ACC112 (cell line): ENCODE data around the gene AAK1.

Experiments
- H2AFZ ChIP-seq: fragments of 200-600 bp; sonication (generic); one replicate; pipeline ENCODE4 v1.6.0; 2017; ENCODE audit warnings: antibody characterized with exemption, low read length; ENCODE audit not compliant: unreplicated experiment
- H3K27ac ChIP-seq: fragments of 200-600 bp; sonication (generic); 2 replicates; pipeline ENCODE4 v1.5.1; 2014; ENCODE audit warnings: low read depth, mild to moderate bottlenecking, antibody characterized with exemption, low read length, moderate library complexity
- H3K27me3 ChIP-seq: fragments of 200-600 bp; sonication (generic); 2 replicates; pipeline ENCODE4 v1.6.1; 2014; ENCODE audit warnings: mild to moderate bottlenecking, antibody characterized with exemption, low read length, moderate library complexity, mixed read lengths; ENCODE audit not compliant: insufficient read depth
- H3K36me3 ChIP-seq: fragments of 200-600 bp; sonication (generic); 2 replicates; pipeline ENCODE4 v1.6.1; 2016; ENCODE audit warnings: mild to moderate bottlenecking, antibody characterized with exemption, low read length, moderate library complexity, mixed read lengths; ENCODE audit not compliant: insufficient read depth
- H3K4me1 ChIP-seq: fragments of 200-600 bp; sonication (generic); one replicate; pipeline ENCODE4 v1.6.1; 2016; ENCODE audit warnings: low read length, mixed read lengths; ENCODE audit not compliant: insufficient read depth, unreplicated experiment, control insufficient read depth
- H3K4me3 ChIP-seq: fragments of 200-600 bp; sonication (generic); 2 replicates; pipeline ENCODE4 v1.5.1; 2014; ENCODE audit warnings: mild to moderate bottlenecking, low read depth, low read length
- H3K79me2 ChIP-seq: fragments of 200-600 bp; sonication (generic); one replicate; pipeline ENCODE4 v1.6.0; 2016; ENCODE audit warnings: low read length; ENCODE audit not compliant: control insufficient read depth, unreplicated experiment, insufficient read depth

Gene AAK1

GRCh38 chr2:69641887-69642708, 1.4 kb downstream of the AAK1 start:
- Histone ChIP-seq H3K4me1 (peaks cover 27% of the 10 kb centered on the region), H3K27ac (peak overlapping the region; percentile 93), H3K27me3 (no peaks in the 10 kb centered on the region), H3K36me3 (no peaks in the 10 kb centered on the region; the same call in 1 of the 2 replicates), H2AFZ (no peak overlapping the region), H3K79me2 (peaks cover 65% of the 10 kb centered on the region), H3K4me3 (peak overlapping the region; percentile 86)

GRCh38 chr2:69641471-69641870, 2.1 kb downstream of the AAK1 start:
- Histone ChIP-seq H3K79me2 (peaks cover 69% of the 10 kb centered on the region), H3K27ac (no peak overlapping the region), H3K27me3 (no peaks in the 10 kb centered on the region), H3K36me3 (no peaks in the 10 kb centered on the region; the same call in 1 of the 2 replicates), H2AFZ (no peak overlapping the region), H3K4me1 (peaks cover 27% of the 10 kb centered on the region), H3K4me3 (peak overlapping the region; percentile 86)

GRCh38 chr2:69639266-69639665, 4.3 kb downstream of the AAK1 start:
- H3K27me3 ChIP-seq, result no peaks in the 10 kb centered on the region
- H3K4me3 ChIP-seq, result no peak overlapping the region
- H3K79me2 ChIP-seq, result peaks cover 78% of the 10 kb centered on the region
- no peak overlapping the region for H3K27ac ChIP-seq
- no peak overlapping the region for H2AFZ ChIP-seq
- no peaks in the 10 kb centered on the region; the same call in 1 of the 2 replicates for H3K36me3 ChIP-seq
- H3K4me1 ChIP-seq, result peaks cover 14% of the 10 kb centered on the region

GRCh38 chr2:69638630-69639029, 4.9 kb downstream of the AAK1 start:
- no peaks in the 10 kb centered on the region; the same call in 1 of the 2 replicates for H3K36me3 ChIP-seq
- no peak overlapping the region for H2AFZ ChIP-seq
- H3K27ac ChIP-seq, result no peak overlapping the region
- H3K79me2 ChIP-seq, result peaks cover 81% of the 10 kb centered on the region
- H3K27me3 ChIP-seq, result no peaks in the 10 kb centered on the region
- peaks cover 14% of the 10 kb centered on the region for H3K4me1 ChIP-seq
- no peak overlapping the region for H3K4me3 ChIP-seq

GRCh38 chr2:69637923-69638322, 5.6 kb downstream of the AAK1 start:
- peaks cover 14% of the 10 kb centered on the region for H3K4me1 ChIP-seq
- H3K4me3 ChIP-seq, result no peak overlapping the region
- no peaks in the 10 kb centered on the region for H3K27me3 ChIP-seq
- H3K79me2 ChIP-seq, result peaks cover 81% of the 10 kb centered on the region
- H2AFZ ChIP-seq, result no peak overlapping the region
- no peak overlapping the region for H3K27ac ChIP-seq
- no peaks in the 10 kb centered on the region; the same call in 1 of the 2 replicates for H3K36me3 ChIP-seq

- Histone ChIP-seq H3K27me3 (no peaks in the 10 kb centered on the region), H3K4me3 (no peak overlapping the region), H3K36me3 (peaks cover 3% of the 10 kb centered on the region; the same call in 1 of the 2 replicates), H3K4me1 (peaks cover 14% of the 10 kb centered on the region), H2AFZ (no peak overlapping the region), H3K27ac (no peak overlapping the region), H3K79me2 (peaks cover 75% of the 10 kb centered on the region)
Observed at GRCh38 chr2:69636395-69636794, 7.1 kb downstream of the AAK1 start.

- H3K36me3 ChIP-seq, result peaks cover 3% of the 10 kb centered on the region; the same call in 1 of the 2 replicates
- H3K27ac ChIP-seq, result no peak overlapping the region
- H2AFZ ChIP-seq, result no peak overlapping the region
- H3K4me1 ChIP-seq, result peaks cover 5% of the 10 kb centered on the region
- peaks cover 75% of the 10 kb centered on the region for H3K79me2 ChIP-seq
- H3K27me3 ChIP-seq, result no peaks in the 10 kb centered on the region
- no peak overlapping the region for H3K4me3 ChIP-seq
Observed at GRCh38 chr2:69635432-69635831, 8.1 kb downstream of the AAK1 start.

GRCh38 chr2:69634196-69634821, 9.2 kb downstream of the AAK1 start:
- Histone ChIP-seq H3K27me3 (no peaks in the 10 kb centered on the region), H3K4me1 (no peaks in the 10 kb centered on the region), H3K79me2 (peaks cover 73% of the 10 kb centered on the region), H3K4me3 (no peak overlapping the region), H2AFZ (no peak overlapping the region), H3K36me3 (0 out of 2 replicates have a peak, but pooled peaks cover 3% of the 10 kb centered on the region), H3K27ac (no peak overlapping the region)

GRCh38 chr2:69631402-69631801, 12.1 kb downstream of the AAK1 start:
- H3K36me3 ChIP-seq, result 0 out of 2 replicates have a peak, but pooled peaks cover 3% of the 10 kb centered on the region
- H3K27ac ChIP-seq, result no peak overlapping the region
- no peaks in the 10 kb centered on the region for H3K27me3 ChIP-seq
- H3K79me2 ChIP-seq, result peaks cover 73% of the 10 kb centered on the region
- no peaks in the 10 kb centered on the region for H3K4me1 ChIP-seq
- H3K4me3 ChIP-seq, result no peak overlapping the region
- H2AFZ ChIP-seq, result no peak overlapping the region

GRCh38 chr2:69629921-69630608, 13.5 kb downstream of the AAK1 start:
- no peak overlapping the region for H2AFZ ChIP-seq
- H3K27ac ChIP-seq, result no peak overlapping the region
- H3K4me3 ChIP-seq, result no peak overlapping the region
- no peaks in the 10 kb centered on the region for H3K27me3 ChIP-seq
- H3K79me2 ChIP-seq, result peaks cover 72% of the 10 kb centered on the region
- H3K4me1 ChIP-seq, result peaks cover 1% of the 10 kb centered on the region
- H3K36me3 ChIP-seq, result 0 out of 2 replicates have a peak, but pooled peaks cover 3% of the 10 kb centered on the region
